ENCODE results near the gene FFAR3.
"Not testable (repeated sequence)": the region's sequence is repeated elsewhere in the genome, so short reads cannot be mapped to it uniquely, and the experiment has no call there.

Gene FFAR3

DNA sequence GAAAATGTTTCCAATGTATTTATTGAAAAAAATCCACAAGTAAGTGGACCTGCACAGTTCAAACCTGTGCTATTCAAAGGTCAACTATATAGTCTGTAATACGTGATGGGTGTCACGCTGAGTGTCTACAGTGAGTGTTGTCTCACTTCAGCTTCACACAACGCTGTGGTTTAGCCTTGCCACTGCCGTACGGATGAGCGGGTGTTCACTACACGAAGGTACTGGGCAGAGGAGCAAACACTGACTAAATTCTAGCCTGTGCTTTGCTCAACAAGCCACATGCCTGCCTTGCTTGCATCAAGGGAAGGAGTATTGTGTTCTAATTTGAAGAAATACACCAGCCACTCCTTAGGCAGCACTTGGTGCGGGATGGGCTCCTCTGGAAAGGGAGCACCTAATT lies 3.4 kb upstream of the FFAR3 start:
- no peaks in the 10 kb centered on the region for H3K36me3 ChIP-seq (ENCODE audit: control insufficient read depth, insufficient read depth, low read length)
- no peak overlapping the region for H3K9ac ChIP-seq (ENCODE audit: low read depth, low read length)
- H3K9me3 ChIP-seq (ENCODE audit: control insufficient read depth, insufficient read depth, low read length), result no peaks in the 10 kb centered on the region
- no peaks in the 10 kb centered on the region for H3K4me1 ChIP-seq (ENCODE audit: control insufficient read depth, insufficient read depth, low read length)
- no peak overlapping the region for H3K4me3 ChIP-seq (ENCODE audit: low read depth, low read length)
- H3K27me3 ChIP-seq (ENCODE audit: control insufficient read depth, insufficient read depth, low read length), result no peaks in the 10 kb centered on the region

DNA sequence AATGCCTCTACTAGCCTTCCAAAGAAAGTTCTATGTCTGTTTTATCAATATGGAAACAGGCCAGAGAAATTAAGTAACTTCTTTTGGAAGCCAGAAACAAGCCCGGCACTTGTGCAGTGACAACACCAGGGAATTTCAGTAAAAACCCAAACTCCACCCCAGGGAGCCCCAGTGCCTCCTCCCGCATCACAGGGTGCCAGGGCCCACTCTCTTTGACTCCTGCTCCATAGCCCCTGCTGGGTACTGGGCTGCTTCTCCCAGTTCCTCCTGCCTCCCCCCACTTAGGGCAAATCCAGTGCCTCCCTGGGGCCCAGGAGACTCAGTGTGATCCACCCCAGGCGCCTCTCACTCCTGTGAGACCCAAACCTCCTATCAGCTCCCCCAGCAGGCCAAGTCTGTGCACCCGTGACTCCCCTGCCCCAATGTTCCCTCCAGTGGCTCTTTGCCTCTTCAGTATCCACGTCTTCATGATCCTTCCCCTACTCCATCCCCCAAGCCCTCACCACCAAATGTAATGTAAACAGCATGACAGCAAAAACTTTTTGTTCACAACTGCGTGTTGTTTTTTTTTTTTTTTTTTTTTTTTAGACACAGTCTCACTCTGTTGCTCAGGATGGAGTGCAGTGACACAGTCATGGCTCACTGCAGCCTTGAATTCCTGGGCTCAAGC lies 2.3 kb upstream of the FFAR3 start:
- no peaks in the 10 kb centered on the region for H3K4me1 ChIP-seq (ENCODE audit: control insufficient read depth, insufficient read depth, low read length)
- no peaks in the 10 kb centered on the region for H3K36me3 ChIP-seq (ENCODE audit: control insufficient read depth, insufficient read depth, low read length)
- H3K4me3 ChIP-seq (ENCODE audit: low read depth, low read length), result no peak overlapping the region
- no peaks in the 10 kb centered on the region for H3K27me3 ChIP-seq (ENCODE audit: control insufficient read depth, insufficient read depth, low read length)
- no peak overlapping the region for H3K9ac ChIP-seq (ENCODE audit: low read depth, low read length)
- H3K9me3 ChIP-seq (ENCODE audit: control insufficient read depth, insufficient read depth, low read length), result no peaks in the 10 kb centered on the region

DNA sequence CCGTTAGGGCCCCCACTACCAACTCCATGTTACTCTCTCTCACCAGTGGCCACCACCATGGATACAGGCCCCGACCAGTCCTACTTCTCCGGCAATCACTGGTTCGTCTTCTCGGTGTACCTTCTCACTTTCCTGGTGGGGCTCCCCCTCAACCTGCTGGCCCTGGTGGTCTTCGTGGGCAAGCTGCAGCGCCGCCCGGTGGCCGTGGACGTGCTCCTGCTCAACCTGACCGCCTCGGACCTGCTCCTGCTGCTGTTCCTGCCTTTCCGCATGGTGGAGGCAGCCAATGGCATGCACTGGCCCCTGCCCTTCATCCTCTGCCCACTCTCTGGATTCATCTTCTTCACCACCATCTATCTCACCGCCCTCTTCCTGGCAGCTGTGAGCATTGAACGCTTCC lies 574 bp downstream of the FFAR3 start:
- H3K36me3 ChIP-seq (ENCODE audit: control insufficient read depth, insufficient read depth, low read length); H3K4me3 ChIP-seq (ENCODE audit: low read depth, low read length); H3K27me3 ChIP-seq (ENCODE audit: control insufficient read depth, insufficient read depth, low read length); H3K4me1 ChIP-seq (ENCODE audit: control insufficient read depth, insufficient read depth, low read length); H3K9me3 ChIP-seq (ENCODE audit: control insufficient read depth, insufficient read depth, low read length); H3K9ac ChIP-seq (ENCODE audit: low read depth, low read length): not testable (repeated sequence)

DNA sequence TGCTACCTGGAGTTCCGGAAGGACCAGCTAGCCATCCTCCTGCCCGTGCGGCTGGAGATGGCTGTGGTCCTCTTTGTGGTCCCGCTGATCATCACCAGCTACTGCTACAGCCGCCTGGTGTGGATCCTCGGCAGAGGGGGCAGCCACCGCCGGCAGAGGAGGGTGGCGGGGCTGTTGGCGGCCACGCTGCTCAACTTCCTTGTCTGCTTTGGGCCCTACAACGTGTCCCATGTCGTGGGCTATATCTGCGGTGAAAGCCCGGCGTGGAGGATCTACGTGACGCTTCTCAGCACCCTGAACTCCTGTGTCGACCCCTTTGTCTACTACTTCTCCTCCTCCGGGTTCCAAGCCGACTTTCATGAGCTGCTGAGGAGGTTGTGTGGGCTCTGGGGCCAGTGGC lies 1.1 kb downstream of the FFAR3 start:
- not testable (repeated sequence) for H3K9me3 ChIP-seq (ENCODE audit: control insufficient read depth, insufficient read depth, low read length); H3K36me3 ChIP-seq (ENCODE audit: control insufficient read depth, insufficient read depth, low read length); H3K9ac ChIP-seq (ENCODE audit: low read depth, low read length); H3K4me1 ChIP-seq (ENCODE audit: control insufficient read depth, insufficient read depth, low read length); H3K27me3 ChIP-seq (ENCODE audit: control insufficient read depth, insufficient read depth, low read length); H3K4me3 ChIP-seq (ENCODE audit: low read depth, low read length)

DNA sequence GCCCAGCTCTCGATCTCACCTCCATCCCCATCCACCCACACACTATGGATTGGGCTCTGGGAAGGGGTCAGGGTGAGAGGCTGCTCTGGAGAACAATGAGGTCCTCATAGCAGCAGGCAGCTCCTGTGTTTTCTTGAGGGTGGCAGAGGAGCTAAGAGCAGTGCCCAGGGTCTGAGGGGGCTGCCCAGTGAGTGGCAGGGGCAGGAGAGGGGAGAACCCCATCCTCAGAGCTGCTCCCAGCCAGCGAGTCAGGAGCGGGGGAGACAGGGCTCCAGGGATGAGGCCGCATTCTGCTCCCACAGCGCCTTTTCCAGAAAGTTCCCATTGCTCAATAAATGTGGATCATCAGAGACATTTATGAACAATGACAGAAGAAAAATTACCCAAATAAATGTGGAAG lies 1.8 kb downstream of the FFAR3 start:
- not testable (repeated sequence) for H3K36me3 ChIP-seq (ENCODE audit: control insufficient read depth, insufficient read depth, low read length); H3K27me3 ChIP-seq (ENCODE audit: control insufficient read depth, insufficient read depth, low read length); H3K9ac ChIP-seq (ENCODE audit: low read depth, low read length); H3K9me3 ChIP-seq (ENCODE audit: control insufficient read depth, insufficient read depth, low read length); H3K4me3 ChIP-seq (ENCODE audit: low read depth, low read length); H3K4me1 ChIP-seq (ENCODE audit: control insufficient read depth, insufficient read depth, low read length)

DNA sequence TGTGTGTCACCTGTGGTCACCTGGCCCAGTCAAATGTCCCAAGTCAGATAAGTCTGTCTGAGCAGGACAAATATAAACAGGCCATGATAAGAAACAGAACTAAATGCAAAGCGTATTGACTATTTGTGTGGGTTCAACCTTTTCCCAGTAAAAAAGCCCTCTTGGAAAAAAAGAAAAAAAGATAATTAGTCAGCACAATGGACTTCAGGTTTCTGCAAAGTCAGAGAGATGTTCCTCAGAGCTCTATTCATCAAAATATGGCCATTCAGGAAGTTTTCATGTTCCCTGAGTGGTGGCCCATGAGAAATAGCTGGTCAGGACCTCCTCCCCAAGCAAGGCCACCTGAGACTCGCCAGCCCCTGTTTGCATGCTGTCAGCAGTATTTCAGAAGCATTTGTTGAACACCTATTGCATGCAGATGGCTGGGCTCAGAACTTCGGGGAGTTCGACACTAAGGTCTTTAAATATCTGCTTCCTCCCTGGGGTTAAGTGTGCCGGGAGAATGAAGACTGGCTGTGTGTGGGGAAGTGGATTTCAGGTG lies 2.7 kb downstream of the FFAR3 start:
- no peaks in the 10 kb centered on the region for H3K36me3 ChIP-seq (ENCODE audit: control insufficient read depth, insufficient read depth, low read length)
- no peaks in the 10 kb centered on the region for H3K27me3 ChIP-seq (ENCODE audit: control insufficient read depth, insufficient read depth, low read length)
- H3K4me1 ChIP-seq (ENCODE audit: control insufficient read depth, insufficient read depth, low read length), result no peaks in the 10 kb centered on the region
- no peak overlapping the region for H3K9ac ChIP-seq (ENCODE audit: low read depth, low read length)
- H3K4me3 ChIP-seq (ENCODE audit: low read depth, low read length), result no peak overlapping the region
- no peaks in the 10 kb centered on the region for H3K9me3 ChIP-seq (ENCODE audit: control insufficient read depth, insufficient read depth, low read length)

DNA sequence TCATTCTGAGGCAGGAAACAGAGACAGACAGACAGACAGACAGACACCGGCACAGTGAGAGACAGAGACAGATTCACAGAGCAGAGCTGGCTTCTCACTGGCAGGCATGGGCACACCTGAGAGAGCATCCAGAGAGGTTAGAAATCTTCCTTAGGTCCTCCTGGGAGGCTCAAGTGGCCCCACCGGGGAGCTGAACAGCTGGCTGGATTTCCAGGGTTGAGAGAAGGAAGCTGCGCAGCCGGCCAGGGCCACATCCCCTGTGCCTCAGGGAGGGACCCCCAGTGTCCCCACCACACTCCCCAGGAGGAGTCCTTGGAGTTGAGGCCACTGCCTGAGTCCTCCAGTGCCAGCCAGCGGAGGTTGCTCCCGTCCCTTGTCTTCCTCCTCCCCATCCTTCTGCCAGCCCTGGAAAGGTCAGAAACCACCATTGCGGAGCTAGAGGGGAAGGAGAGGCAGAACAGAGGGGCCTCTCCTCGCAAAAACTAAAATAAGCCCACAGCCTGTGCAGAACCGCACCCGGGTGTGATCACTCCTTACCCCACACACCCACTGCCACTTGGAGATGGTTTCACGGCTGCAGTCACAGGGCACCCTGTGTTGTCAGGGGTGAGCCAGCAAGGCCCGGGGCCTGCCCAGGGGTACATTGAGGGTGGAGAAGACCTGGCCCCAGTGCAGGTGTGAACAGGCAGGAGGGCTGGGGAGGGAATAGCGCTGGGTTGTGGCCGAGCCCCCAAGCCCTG lies 4.2 kb downstream of the FFAR3 start:
- no peaks in the 10 kb centered on the region for H3K27me3 ChIP-seq (ENCODE audit: control insufficient read depth, insufficient read depth, low read length)
- no peaks in the 10 kb centered on the region for H3K9me3 ChIP-seq (ENCODE audit: control insufficient read depth, insufficient read depth, low read length)
- no peak overlapping the region for H3K4me3 ChIP-seq (ENCODE audit: low read depth, low read length)
- H3K36me3 ChIP-seq (ENCODE audit: control insufficient read depth, insufficient read depth, low read length), result no peaks in the 10 kb centered on the region
- no peaks in the 10 kb centered on the region for H3K4me1 ChIP-seq (ENCODE audit: control insufficient read depth, insufficient read depth, low read length)
- H3K9ac ChIP-seq (ENCODE audit: low read depth, low read length), result no peak overlapping the region

DNA sequence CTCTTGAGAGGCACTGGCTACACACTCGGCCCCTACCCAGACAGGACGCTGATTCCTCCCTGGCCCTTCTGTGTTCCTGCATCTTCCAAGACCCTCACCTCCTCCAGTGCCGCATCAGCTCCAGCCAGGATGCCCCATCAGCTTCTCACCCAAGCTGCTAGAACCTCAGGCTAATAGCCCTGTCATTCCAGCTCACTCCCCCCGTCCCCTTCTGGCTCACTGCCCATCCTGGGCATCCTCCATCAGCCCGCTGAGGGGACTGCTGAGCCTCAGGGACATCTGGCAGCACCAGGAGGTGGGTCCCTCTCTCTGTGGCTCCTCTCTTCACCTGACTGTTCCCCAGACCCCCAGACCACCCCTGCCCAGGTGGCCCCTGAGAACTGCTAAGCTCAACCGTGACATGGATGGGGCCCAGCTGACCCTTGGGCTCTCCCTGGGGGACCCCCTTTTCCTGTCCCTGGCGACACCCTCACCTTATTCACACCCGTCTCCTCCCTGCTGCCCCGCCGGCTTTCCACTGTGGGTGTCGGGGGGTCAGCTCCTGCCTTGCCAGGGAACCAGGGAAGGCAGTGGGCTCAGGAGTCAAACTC lies 4.8 kb downstream of the FFAR3 start:
- no peaks in the 10 kb centered on the region for H3K4me1 ChIP-seq (ENCODE audit: control insufficient read depth, insufficient read depth, low read length)
- H3K36me3 ChIP-seq (ENCODE audit: control insufficient read depth, insufficient read depth, low read length), result no peaks in the 10 kb centered on the region
- H3K27me3 ChIP-seq (ENCODE audit: control insufficient read depth, insufficient read depth, low read length), result no peaks in the 10 kb centered on the region
- no peak overlapping the region for H3K9ac ChIP-seq (ENCODE audit: low read depth, low read length)
- no peaks in the 10 kb centered on the region for H3K9me3 ChIP-seq (ENCODE audit: control insufficient read depth, insufficient read depth, low read length)
- no peak overlapping the region for H3K4me3 ChIP-seq (ENCODE audit: low read depth, low read length)

DNA sequence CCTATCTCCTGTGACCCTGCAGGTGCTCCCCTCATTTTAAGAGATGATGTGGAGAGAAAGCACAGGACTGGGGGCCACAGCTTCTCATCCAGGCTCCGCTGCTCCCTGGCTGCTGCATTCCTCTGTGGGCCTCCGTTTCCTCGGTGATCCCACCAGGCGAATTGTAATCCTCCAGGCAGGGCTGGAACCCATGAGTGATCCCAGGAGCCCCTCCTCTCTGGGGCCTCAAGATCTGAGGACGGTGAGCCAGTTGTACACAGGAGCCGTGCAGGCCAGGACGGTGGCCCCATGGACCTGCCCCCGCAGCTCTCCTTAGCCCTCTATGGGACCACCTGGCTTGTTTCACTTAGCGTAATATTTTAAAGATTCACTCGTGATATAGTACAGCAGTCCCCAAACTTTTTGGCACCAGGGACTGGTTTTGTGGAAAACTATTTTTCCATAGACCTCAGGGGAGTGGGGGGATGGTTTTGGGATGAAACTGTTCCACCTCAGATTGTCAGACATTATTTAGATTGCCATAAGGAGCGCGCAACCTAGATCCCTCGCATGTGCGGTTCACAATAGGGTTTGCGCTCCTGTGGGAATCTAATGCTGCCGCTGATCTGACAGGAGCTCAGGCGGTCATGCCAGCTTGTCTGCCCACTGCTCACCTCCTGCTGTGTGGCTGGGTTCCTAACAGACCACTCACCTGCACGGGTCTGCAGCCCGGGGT lies 5.6 kb downstream of the FFAR3 start:
- Histone ChIP-seq H3K36me3 (ENCODE audit: control insufficient read depth, insufficient read depth, low read length) (no peaks in the 10 kb centered on the region), H3K27me3 (ENCODE audit: control insufficient read depth, insufficient read depth, low read length) (no peaks in the 10 kb centered on the region), H3K4me1 (ENCODE audit: control insufficient read depth, insufficient read depth, low read length) (no peaks in the 10 kb centered on the region), H3K9ac (ENCODE audit: low read depth, low read length) (no peak overlapping the region), H3K9me3 (ENCODE audit: control insufficient read depth, insufficient read depth, low read length) (no peaks in the 10 kb centered on the region), H3K4me3 (ENCODE audit: low read depth, low read length) (no peak overlapping the region)

DNA sequence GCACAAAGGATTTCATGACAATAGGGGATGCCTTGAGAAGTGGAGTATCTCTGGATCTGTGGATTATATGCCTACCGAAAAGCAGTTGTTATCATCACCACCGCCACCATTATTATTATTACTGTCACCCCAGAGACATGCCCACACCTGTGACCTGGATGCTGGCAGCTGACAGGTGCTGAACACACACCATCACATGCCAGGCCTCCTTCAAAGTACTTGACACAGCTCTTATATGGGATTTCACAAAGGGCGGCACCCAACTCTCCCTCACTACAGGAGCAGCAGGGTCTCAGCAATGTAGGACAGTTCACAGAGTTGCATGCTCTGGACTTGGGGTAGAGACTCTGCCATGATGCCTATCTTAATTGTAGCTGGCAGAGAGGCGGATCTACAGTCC lies 7.0 kb downstream of the FFAR3 start:
- H3K27me3 ChIP-seq (ENCODE audit: control insufficient read depth, insufficient read depth, low read length), result no peaks in the 10 kb centered on the region
- no peaks in the 10 kb centered on the region for H3K36me3 ChIP-seq (ENCODE audit: control insufficient read depth, insufficient read depth, low read length)
- H3K9ac ChIP-seq (ENCODE audit: low read depth, low read length), result no peak overlapping the region
- no peaks in the 10 kb centered on the region for H3K9me3 ChIP-seq (ENCODE audit: control insufficient read depth, insufficient read depth, low read length)
- H3K4me3 ChIP-seq (ENCODE audit: low read depth, low read length), result no peak overlapping the region
- no peaks in the 10 kb centered on the region for H3K4me1 ChIP-seq (ENCODE audit: control insufficient read depth, insufficient read depth, low read length)

DNA sequence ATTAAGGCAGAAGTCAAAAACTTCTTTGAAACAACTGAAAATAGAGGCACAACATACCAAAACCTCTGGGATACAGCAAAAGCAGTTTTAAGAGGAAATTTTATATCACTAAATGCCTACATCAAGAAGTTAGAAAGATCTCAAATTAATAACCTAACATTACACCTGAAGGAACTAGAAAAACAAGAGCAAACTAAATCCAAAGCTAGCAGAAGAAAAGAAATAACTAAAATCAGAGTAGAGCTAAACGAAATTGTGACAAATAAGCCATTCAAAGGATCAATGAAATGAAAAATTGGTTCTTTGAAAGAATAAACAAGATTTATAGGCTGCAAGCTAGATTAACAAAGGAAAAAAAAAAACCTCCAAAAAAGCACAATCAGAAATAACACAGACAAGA lies 10.1 kb downstream of the FFAR3 start:
- no peaks in the 10 kb centered on the region for H3K4me1 ChIP-seq (ENCODE audit: control insufficient read depth, insufficient read depth, low read length)

More for the DNA sequence above, 10.1 kb downstream of the FFAR3 start:
- Histone ChIP-seq H3K4me3 (ENCODE audit: low read depth, low read length) (no peak overlapping the region), H3K36me3 (ENCODE audit: control insufficient read depth, insufficient read depth, low read length) (no peaks in the 10 kb centered on the region), H3K9ac (ENCODE audit: low read depth, low read length) (no peak overlapping the region), H3K9me3 (ENCODE audit: control insufficient read depth, insufficient read depth, low read length) (no peaks in the 10 kb centered on the region), H3K27me3 (ENCODE audit: control insufficient read depth, insufficient read depth, low read length) (no peaks in the 10 kb centered on the region)
